AG04449 (cell line): Measurements from ENCODE around the gene BTBD18.

Experiments used
- CTCF ChIA-PET: fragments of 350-600 bp; formaldehyde crosslinking; extraction: SDS; loops from one replicate; lab custom pipeline; 2021; ENCODE audit warnings: antibody characterized with exemption; lab: Yijun Ruan, JAX
- POLR2A ChIA-PET: fragments of 400-600, 350-600 bp; formaldehyde crosslinking; extraction: SDS; loops from one replicate; lab custom pipeline; 2020; ENCODE audit warnings: antibody characterized with exemption, inconsistent platforms; lab: Yijun Ruan, JAX
- DNase-seq: peaks from one replicate; pipeline ENCODE4 v3.0.0-alpha.2; 2010; ENCODE audit warnings: low read depth, low spot score
- H3K4me3 ChIP-seq: 2 replicates; pipeline ENCODE4 v1.5.1; 2011; ENCODE audit warnings: low read depth, mild to moderate bottlenecking, control low read depth, low read length
- CTCF ChIP-seq: IDR thresholded peaks from one replicate; pipeline ENCODE4 v1.5.1; 2011; ENCODE audit warnings: mild to moderate bottlenecking, moderate library complexity, low read length, control low read depth, inconsistent platforms; ENCODE audit not compliant: insufficient read depth; ENCODE audit errors: missing control alignments

Gene BTBD18

GRCh38 chr11:57777969-57778317 lies 26.3 kb upstream of the BTBD18 start:
- DNase-seq: no peak
- ChIA-PET CTCF (interaction anchor here (1.2 to 12.0 kb wide), 4 partner anchors 15 to 734 kb away, joined by 3 to 114 read pairs (median 22); partner anchors contain the start of gene CTNND1), POLR2A (interaction anchor here (1.3 to 2.1 kb wide), 3 partner anchors 9 to 17 kb away, joined by 5 to 14 read pairs (median 6); partner anchors contain the start of gene CTNND1)
- H3K4me3 ChIP-seq: peak overlapping the region; percentile 45
- TF ChIP-seq CTCF: no peak

- no peak for DNase-seq
- ChIA-PET CTCF (interaction anchor here (1.1 to 12.0 kb wide), 3 partner anchors 14 to 25 kb away, joined by 3 to 114 read pairs (median 5); no protein-coding TSS in a partner anchor), POLR2A (interaction anchor here (0.8 to 1.2 kb wide), 2 partner anchors 12 to 19 kb away, joined by 4 to 5 read pairs; no protein-coding TSS in a partner anchor)
Measured at GRCh38 chr11:57776577-57777210, 25.1 kb upstream of the BTBD18 start.

GRCh38 chr11:57776031-57776521 lies 24.5 kb upstream of the BTBD18 start:
- CTCF ChIA-PET: interaction anchor here (1.1 to 12.0 kb wide), 3 partner anchors 13 to 26 kb away, joined by 3 to 114 read pairs (median 5); no protein-coding TSS in a partner anchor
- TF ChIP-seq CTCF: no peak
- peak; percentile 78 for DNase-seq
- H3K4me3 ChIP-seq: peak overlapping the region; percentile 9; the same call in 1 of the 2 replicates
- POLR2A ChIA-PET: interaction anchor here (0.8 to 1.2 kb wide), 2 partner anchors 12 to 18 kb away, joined by 4 to 5 read pairs; no protein-coding TSS in a partner anchor

More at GRCh38 chr11:57776577-57777210, 25.1 kb upstream of the BTBD18 start:
- TF ChIP-seq CTCF: no peak
- no peak overlapping the region for H3K4me3 ChIP-seq

GRCh38 chr11:57775491-57775890 lies 23.9 kb upstream of the BTBD18 start:
- TF ChIP-seq CTCF: no peak
- ChIA-PET POLR2A (interaction anchor here (1.2 kb wide), 1 partner anchor 11 kb away, joined by 5 read pairs; no protein-coding TSS in a partner anchor), CTCF (interaction anchor here (1.2 to 12.0 kb wide), 3 partner anchors 9 to 27 kb away, joined by 4 to 114 read pairs (median 5); no protein-coding TSS in a partner anchor)
- no peak overlapping the region for H3K4me3 ChIP-seq
- DNase-seq: no peak

GRCh38 chr11:57773026-57773598 lies 21.5 kb upstream of the BTBD18 start:
- CTCF ChIA-PET: interaction anchor here (0.6 to 2.5 kb wide), 4 partner anchors 10 to 30 kb away, joined by 3 to 14 read pairs (median 5); partner anchors contain the start of gene CTNND1
- no peak for TF ChIP-seq CTCF
- no peak for DNase-seq
- no peak overlapping the region for H3K4me3 ChIP-seq
- POLR2A ChIA-PET: interaction anchor here (0.5 to 0.6 kb wide), 2 partner anchors 9 to 21 kb away, joined by 3 read pairs; partner anchors contain the start of gene BTBD18

GRCh38 chr11:57772562-57772961 lies 20.9 kb upstream of the BTBD18 start:
- no peak overlapping the region for H3K4me3 ChIP-seq
- ChIA-PET POLR2A (interaction anchor here (0.5 kb wide), 1 partner anchor 8 kb away, joined by 3 read pairs; no protein-coding TSS in a partner anchor), CTCF (interaction anchor here (0.8 to 2.5 kb wide), 5 partner anchors 9 to 29 kb away, joined by 3 to 14 read pairs (median 4); partner anchors contain the start of gene CTNND1)
- TF ChIP-seq CTCF: no peak
- no peak for DNase-seq
